HG03280 (cell line): ENCODE measurements around the gene CFAP97D2.
"Not testable (repeated sequence)": the region's sequence is repeated elsewhere in the genome, so short reads cannot be mapped to it uniquely, and the experiment has no call there.

Experiments used
- ATAC-seq: cut with Tn5 transposase; IDR thresholded peaks from one replicate; pipeline ENCODE4 v1.9.1; 2021; ENCODE audit warnings: mild to moderate bottlenecking, moderate library complexity; ENCODE audit not compliant: unreplicated experiment

CFAP97D2 gene

GRCh38 chr13:114179087-114179658 lies at the start of gene CFAP97D2:
Gene CFAP97D2 (plus strand): TSS chr13:114179257. CDS start chr13:114179331, 74 bp downstream.
- no peak for ATAC-seq

GRCh38 chr13:114129649-114130062 lies 49.4 kb upstream of the CFAP97D2 start:
- no peak for ATAC-seq

GRCh38 chr13:114130131-114130836 lies 48.8 kb upstream of the CFAP97D2 start:
- no peak for ATAC-seq

GRCh38 chr13:114130837-114131582 lies 48.0 kb upstream of the CFAP97D2 start:
- no peak for ATAC-seq

GRCh38 chr13:114131583-114132418 lies 47.3 kb upstream of the CFAP97D2 start:
- peak; percentile 14 for ATAC-seq

GRCh38 chr13:114132419-114133121 lies 46.5 kb upstream of the CFAP97D2 start, which contains the start of gene RASA3:
Gene RASA3 (minus strand): TSS chr13:114132623. CDS start chr13:114132489, 134 bp downstream.
- peak; percentile 68 for ATAC-seq

- not testable (repeated sequence) for ATAC-seq
These were observed 45.9 kb upstream of the CFAP97D2 start for GRCh38 chr13:114133126-114133525.

- not testable (repeated sequence) for ATAC-seq
These were observed 45.5 kb upstream of the CFAP97D2 start for GRCh38 chr13:114133552-114133951.

GRCh38 chr13:114134111-114134943 lies 44.7 kb upstream of the CFAP97D2 start:
- ATAC-seq = no peak

- ATAC-seq = no peak
These were observed 44.0 kb upstream of the CFAP97D2 start for GRCh38 chr13:114134944-114135610.

- ATAC-seq = no peak
These were observed 43.3 kb upstream of the CFAP97D2 start for GRCh38 chr13:114135731-114136171.

GRCh38 chr13:114136576-114136975 lies 42.5 kb upstream of the CFAP97D2 start:
- no peak for ATAC-seq

- no peak for ATAC-seq
These were observed 38.7 kb upstream of the CFAP97D2 start for GRCh38 chr13:114140131-114140905.

- no peak for ATAC-seq
These were observed 38.2 kb upstream of the CFAP97D2 start for GRCh38 chr13:114140906-114141250.

- no peak for ATAC-seq
These were observed 37.6 kb upstream of the CFAP97D2 start for GRCh38 chr13:114141261-114141996.

- no peak for ATAC-seq
These were observed 36.9 kb upstream of the CFAP97D2 start for GRCh38 chr13:114142137-114142550.
